Measurements from ENCODE around the gene SEMA4F.

Gene SEMA4F

DNA sequence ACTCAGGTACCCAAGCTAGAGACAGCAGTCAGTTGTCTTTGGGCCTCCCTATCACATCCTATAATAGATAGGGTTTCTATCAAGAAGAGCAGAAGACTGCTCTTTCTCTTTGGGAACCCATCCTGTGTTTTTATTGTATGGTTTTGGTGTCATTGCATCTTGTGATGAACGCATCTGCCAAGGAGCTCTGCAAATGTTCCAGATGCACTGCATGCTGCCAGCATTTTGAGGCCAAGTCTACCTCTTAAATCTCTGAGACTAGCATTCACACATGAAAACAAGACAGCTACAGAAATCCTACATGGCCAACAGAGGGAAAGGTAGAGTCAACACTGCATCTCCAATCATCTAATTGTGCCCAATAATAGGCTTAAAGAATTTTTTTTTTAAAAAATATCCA, 14.0 kb downstream of the SEMA4F start:
- no peak for DNase-seq (ENCODE audit: low read depth, low spot score)

DNA sequence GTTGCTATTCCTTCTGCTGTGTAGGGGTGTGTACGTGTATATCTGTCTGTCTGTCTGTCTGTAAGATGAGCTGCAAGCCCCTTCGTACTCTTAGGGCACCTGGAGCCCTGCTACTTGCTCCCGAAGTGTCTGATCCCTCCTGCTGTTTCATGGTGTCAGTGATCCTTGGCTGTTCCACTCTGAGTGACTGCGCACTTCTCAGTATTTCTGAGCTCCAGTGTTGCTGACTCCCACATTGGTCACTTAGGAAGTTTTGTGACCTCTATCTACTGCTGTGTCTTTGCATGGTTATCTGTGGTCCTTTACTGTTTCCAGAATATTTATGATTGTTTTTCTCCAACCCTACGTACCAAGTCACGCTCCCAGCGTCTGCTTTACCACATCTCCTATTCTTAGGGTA, 16.2 kb downstream of the SEMA4F start:
- DNase-seq (ENCODE audit: low read depth, low spot score), result no peak

DNA sequence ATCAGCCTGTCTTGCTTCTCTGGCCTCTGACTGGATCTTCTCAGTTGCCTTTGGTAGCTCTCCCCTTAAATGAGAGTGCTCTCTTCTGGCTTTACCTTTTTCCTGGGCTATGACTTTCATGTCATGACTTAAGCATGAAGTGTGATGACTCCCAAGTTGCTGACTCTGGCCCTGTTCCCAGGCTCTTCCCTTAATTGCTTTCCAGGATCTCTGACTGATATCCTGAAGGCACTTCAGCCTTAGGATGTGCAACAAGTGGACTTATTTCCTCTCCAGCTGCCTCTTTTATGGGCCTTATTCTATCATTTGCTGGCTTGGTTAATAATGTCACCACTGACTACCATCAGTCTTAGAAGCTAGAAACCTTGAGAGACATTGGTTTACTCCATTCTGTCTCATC, 17.4 kb downstream of the SEMA4F start:
- DNase-seq (ENCODE audit: low read depth, low spot score), result no peak

DNA sequence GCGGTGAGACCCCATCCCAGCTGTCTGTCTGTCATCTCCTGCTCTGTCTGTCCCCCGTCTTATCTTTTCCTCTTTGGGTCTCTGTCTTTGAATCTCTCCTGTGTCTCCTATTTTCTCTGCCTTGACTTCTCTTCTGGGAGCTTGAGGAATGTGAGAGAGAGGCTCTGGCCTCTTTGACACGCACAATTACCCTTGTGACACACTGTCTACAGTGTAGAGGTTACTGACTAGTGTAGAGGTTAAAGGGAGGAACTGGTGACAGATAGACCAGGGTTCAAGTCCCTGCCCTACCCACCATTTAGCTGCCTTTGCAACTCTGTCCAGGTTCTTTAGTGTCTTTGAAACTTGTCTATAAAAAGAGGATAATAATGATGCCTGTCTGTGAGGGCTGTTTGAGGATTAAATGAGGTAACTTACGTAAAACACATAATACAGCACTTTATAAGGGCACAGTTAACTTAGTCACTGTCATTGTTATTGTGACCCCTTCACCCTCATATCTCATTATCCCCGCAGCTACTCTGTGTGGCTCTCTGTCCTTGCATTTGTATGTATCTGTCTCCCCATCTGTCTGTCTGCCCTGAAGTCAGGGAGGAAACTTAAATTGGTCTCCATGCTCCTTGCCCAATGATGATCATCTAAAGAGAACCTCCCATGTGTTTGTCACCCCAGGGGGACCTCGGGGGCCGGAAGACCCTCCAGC, 19.9 kb downstream of the SEMA4F start:
- DNase-seq (ENCODE audit: low read depth, low spot score), result no peak

DNA sequence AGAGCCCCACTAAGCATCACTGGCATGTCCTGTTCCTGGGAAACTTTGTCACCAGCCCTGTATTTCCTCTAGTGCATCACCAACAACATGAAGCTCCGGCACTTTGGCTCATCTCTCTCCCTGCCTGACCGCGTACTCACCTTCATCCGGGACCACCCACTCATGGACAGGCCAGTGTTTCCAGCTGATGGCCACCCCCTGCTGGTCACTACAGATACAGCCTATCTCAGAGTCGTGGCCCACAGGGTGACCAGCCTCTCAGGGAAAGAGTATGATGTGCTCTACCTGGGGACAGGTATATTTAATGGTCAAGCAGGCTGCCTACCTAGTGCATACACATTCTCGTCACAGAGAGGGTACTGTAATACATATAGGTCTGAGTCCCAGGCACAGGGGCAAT, 21.0 kb downstream of the SEMA4F start:
- DNase-seq (ENCODE audit: low read depth, low spot score), result no peak

DNA sequence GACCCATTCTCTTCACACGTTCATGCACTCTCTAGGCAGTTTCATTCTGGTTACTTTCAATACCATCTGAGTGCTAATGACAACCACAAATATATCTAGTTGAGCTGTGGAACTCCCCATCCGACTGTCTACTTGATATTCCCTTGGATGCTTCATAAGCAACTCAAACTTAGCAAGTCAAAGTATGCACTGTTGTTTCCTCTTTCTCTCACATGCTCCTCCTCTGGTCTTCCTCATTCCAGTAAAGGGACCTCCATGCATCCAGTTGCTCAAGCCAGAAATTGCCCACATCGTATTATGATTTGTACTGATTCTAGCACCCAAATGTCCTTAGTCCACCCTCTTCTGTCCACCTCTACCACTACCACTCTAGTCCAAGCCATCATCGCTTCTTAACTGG, 22.3 kb downstream of the SEMA4F start:
- DNase-seq (ENCODE audit: low read depth, low spot score), result no peak

DNA sequence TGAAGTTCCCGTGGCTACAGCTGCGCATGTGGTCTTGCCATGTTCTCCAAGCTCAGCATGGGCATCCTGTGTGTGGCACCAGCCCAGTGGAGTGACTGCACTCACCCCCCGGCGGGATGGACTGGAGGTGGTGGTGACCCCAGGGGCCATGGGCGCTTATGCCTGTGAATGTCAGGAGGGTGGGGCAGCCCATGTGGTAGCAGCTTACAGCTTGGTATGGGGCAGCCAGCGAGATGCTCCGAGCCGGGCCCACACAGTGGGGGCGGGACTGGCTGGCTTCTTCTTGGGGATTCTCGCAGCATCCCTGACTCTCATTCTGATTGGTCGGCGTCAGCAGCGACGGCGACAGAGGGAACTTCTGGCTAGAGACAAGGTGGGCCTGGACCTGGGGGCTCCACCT, 25.6 kb downstream of the SEMA4F start:
- no peak for DNase-seq (ENCODE audit: low read depth, low spot score)

DNA sequence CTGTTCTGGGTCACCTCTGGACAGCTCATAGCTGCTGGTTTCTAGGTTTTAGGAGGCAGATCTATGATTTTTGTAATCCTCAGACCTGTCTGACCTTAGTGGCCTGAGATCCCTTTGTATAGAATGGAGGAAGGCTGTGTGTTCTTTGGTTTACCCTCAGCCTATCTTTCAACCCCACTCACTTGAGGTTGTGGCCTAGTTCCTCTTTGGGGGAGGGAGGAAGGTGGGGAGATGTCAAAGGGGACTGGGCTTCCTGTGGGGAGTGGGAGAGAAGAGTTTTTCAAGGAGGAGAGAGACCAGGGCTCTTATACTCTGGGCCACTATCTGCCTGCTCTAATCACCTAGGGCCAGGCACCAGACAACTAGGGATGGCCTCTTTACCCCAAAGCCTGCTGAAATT, 28.5 kb downstream of the SEMA4F start:
- no peak for DNase-seq (ENCODE audit: low read depth, low spot score)

DNA sequence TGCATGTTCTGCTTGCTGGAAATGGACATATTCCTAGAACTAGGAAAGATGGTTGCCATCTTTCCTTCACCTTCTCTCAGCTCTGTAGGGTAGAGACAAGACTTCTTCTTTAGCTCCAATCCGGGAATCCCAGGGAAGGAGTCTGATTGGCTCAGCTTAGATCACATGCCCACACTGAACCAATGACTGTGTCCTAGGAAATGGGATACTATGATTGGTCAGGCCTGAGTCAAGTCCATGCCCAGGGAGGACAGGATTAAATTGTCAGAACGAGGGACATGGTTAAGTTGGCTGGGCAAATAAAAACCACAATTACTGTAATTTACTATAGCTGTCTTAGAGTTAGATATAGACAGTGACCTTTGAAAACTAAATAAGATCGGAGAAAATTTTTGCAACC, 31.4 kb downstream of the SEMA4F start:
- DNase-seq (ENCODE audit: low read depth, low spot score), result no peak

DNA sequence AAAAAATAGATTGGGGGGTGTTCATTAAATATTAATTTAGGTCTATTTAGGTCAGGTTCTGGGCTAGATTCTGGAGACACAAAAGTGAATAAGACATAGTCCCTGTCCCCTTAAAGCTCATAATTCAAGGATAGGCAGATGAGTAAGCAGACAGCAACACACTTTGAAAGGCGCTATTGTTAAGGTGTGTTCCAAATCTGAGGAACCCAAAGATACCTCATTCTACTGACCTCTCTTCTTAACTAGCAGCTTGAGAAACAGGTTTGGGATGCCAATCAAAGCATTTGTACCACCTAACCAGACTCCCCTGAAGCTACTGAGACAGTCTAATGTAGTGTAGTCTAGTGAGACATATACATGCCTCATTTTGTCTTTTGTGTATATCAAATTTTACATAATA, 34.8 kb downstream of the SEMA4F start:
- no peak for DNase-seq (ENCODE audit: low read depth, low spot score)

DNA sequence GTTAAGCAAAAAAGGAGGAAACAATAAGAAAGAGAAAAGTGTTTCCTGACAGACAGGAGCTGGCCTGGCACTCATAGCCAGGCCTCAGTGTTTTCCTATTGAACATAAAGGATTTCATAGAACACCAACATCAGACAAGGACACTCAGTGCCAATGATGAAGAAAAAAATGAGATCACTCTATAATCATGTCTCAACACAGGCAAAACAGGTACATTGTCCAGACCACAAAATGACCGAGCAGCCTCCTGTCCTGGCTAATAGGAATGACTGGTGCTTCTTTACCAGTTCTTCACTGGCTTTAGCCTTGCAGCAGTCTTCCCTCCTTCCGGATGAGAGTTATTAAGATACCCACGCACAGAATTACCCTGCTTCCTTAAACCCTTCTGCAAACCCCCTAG, 35.6 kb downstream of the SEMA4F start:
- no peak for DNase-seq (ENCODE audit: low read depth, low spot score)

DNA sequence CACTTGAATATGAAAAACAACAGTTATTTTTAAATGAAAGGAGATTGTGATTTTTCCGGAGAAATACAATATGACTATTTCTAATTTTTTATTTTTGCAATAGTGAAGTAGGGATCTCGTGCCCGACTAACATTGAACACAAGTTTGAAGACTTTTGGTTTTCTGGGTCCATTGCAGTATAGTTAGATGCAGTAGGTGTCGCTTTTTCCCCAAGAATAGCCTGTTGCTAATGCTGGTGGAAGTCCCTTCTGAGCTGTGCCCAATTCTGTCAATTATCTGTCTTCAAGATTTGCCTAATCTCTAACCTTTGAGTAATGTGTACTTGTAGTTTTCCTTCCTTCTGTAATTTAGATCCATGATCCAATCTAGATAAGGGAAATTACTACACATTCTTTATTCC, 36.5 kb downstream of the SEMA4F start:
- peak; percentile 13 for DNase-seq (ENCODE audit: low read depth, low spot score)

DNA sequence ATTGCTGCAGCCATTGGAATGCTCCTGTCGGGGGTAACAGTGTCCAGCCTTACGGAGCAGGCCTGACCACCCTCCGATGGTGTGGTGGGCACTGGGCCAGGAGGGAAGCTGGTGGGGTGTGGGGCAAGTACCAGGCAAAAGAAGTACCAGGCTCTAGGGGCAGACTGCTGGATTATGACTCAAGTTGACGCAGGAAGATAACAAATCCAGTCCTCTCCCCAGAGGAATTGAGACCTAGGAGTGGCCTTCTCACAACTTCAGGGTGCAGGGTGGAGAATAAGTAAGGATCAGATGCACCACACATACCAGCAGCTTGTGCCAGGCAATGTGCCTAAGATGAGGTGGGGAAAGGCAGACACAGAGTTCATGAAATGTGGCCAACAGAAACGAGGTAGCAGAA, 37.9 kb downstream of the SEMA4F start:
- DNase-seq (ENCODE audit: low read depth, low spot score), result no peak

DNA sequence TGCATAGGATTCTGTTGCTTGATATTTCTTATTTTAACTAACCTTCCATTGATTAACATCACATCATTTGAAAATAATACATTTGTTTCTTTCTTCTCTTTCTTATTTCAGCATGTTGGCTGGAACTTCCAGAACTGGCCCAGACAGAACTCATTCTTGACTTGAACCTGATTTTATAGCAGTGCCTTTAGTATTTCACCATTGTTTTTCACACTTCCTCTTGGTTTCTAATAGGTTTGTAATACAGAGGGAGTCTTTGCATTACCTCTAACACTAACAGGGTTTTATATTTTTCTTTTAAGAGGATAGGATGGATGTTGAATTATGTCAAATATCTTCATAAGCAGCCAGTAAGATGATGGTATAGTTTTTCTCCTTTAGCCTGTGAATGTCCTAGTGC, 39.2 kb downstream of the SEMA4F start:
- no peak for DNase-seq (ENCODE audit: low read depth, low spot score)

DNA sequence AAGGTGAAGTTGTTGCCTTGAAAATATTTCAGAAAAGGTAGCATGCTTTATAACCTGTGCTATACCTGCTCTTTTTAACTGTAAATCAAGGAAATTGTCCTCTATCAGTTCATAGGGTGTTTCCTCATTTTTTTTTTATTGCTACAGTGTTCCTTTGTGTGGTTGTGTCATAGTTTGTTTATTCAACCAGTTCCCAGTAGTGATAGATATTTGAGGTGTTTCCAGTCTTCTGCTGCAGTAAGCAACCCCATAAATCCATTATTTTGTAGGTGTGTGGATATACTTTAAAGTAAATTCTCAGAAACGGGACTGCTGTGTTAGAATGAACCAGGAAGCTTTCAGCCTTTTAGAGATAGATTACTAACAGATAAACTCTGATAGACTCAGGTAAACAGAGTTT, 39.6 kb downstream of the SEMA4F start:
- DNase-seq (ENCODE audit: low read depth, low spot score), result no peak

DNA sequence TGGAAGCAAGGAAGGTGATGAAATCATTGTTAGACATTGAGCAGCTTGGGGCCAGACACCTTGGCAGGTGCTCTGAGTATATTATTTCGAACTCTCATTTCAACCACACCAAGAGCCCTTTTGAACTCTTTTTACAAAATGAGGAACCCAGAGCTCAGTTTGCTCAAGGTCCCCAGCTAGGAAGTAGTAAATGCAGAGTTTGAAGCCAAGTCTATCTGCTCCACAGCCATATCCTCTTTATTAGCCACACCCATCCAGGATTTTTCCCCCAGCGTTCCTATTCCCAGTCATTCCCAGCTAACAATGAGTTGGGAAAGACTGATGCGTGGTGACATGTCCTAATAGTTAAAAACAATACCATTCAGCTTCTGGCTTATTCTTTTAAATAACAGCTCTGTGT, 40.2 kb downstream of the SEMA4F start:
- DNase-seq (ENCODE audit: low read depth, low spot score), result no peak

DNA sequence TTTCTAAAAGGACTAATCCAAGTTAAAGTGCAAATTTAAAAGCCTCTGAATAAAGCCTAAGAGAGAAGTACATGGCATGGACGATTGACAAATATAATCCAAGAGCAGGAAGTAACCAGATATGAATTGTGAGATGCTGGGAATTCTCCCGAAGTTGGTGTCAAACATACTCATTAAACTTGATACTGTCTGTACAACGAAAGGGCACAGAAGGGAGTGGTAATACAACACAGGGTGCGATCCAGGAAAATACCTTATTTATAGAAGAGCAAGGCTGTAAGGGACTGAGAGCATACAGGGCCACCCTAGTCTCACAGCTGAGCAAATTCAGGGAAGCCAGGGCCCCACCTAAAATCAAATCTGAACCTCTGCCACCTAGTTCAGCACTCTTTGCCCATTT, 41.6 kb downstream of the SEMA4F start:
- no peak for DNase-seq (ENCODE audit: low read depth, low spot score)

DNA sequence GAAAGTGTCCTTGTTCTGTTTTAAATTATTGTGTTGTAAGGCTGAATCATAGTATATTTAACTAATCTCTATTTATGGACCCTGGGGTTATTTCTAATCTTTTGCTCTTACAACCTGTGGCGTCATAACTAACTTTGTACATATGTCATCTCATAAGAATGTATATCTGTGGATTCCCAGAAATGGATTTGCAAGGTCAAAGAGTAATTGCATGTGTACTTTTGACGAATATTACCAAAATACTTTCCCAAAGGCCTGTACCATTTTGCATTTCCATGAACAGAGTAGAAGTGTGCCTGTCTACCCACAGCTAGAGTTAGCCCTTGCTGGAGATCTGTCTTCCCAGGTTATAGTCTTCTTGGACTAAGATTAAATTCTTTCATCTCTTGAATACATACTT, 42.8 kb downstream of the SEMA4F start:
- no peak for DNase-seq (ENCODE audit: low read depth, low spot score)

DNA sequence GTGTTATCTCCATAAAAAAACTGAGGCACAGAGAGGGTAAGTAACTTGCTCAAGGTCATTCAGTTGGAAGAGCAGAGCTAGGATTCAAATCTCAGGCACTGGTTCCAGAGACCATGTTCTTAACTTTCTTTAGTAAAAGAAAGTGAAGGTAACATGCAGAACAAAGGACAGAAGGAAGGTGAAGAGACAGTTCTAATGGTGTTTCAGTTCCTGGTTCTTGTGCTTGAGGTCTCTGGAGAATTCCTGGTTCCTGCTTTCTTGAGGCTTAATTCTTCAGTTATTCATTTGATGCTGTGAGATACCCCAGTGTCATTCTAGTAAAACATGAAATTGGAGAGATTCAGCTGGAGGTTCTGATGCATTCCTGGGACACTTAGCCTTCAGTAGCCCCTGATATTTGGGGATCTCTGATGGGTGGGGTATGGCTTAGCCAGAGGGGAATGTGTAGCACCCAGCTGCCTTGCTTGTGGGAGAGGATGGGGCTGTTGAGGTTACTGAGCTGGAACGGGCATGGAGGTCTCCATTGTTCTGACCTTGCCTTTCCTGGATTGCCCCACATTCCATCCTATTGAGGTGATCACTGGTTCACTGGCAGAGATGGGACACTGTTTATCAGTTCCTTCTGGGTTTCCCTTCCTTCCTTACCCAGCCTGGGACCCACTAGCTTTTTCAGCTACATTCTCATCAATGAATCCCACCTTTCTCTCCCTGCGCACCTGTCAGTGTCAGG, 46.8 kb downstream of the SEMA4F start:
- no peak for DNase-seq (ENCODE audit: low read depth, low spot score)

DNA sequence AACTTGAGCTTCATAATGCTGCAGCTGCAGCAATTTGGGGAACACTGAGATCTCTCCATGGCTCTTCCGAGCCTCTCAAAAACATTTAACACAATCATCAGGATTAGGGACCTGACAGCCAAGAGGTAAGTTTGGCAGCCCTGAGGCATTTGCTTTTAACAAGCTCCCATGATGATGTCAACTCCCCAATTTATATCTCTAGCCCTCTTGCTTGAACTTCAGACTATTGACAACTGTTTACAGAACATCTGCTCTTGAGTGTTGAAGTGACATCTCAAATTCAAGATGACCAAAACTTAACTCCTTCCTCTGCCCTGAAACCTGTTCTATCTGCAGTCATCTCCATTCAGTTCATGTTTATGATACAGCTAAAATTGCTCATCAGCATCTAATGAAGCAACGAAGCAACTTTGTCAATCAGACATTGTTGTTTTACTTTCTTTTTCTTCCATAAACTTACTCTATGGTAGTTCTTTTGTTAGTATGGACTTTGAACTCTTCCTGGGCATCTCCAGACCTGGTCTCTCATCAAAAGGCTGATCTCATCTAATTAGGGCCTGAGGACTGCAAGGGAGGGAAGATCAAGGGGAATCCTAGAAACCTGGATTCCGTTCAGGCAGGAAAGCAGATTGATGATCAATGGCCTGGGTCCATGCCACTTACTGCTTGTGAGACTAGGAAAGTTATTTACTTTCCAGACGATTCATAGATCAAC, 48.1 kb downstream of the SEMA4F start:
- DNase-seq (ENCODE audit: low read depth, low spot score), result no peak

DNA sequence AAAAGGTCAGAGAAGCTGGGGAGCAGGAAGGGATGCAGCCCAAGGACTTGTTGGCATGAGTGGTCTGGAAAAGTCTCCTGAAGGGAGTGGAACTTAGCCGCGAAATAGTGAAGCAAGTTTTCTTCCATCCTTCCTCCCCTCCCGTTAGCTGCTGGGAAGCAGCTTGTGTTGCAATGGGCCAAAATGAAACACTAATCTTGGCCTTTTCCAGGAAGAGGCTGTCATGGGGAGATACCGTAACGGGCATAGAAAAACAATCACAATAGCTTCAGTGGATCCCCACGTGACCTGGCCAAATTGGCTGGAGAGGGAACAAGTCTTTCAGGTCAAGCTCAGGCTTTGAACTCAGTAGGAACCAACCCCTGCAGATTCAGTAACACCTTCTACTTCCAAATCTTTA, 49.3 kb downstream of the SEMA4F start:
- DNase-seq (ENCODE audit: low read depth, low spot score), result no peak

DNA sequence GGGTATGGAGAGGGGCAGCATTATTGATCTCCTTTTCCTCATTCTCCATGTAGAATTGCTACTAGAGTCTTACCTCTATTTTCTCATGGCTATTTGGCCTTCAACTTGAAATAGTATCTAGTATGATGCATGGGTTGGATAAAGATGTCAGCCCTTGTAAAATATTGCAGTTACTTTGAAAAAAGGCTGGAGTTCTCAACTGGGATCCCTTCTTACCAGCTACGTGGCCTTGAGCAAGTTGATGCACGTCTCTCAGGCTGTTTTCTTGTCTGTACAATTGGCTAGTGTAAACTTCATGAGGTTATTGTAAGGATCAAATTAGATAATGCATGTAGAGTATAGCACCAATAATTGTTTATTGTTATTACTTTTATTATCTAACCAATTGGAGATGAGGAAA, 50.2 kb downstream of the SEMA4F start:
- no peak for DNase-seq (ENCODE audit: low read depth, low spot score)

DNA sequence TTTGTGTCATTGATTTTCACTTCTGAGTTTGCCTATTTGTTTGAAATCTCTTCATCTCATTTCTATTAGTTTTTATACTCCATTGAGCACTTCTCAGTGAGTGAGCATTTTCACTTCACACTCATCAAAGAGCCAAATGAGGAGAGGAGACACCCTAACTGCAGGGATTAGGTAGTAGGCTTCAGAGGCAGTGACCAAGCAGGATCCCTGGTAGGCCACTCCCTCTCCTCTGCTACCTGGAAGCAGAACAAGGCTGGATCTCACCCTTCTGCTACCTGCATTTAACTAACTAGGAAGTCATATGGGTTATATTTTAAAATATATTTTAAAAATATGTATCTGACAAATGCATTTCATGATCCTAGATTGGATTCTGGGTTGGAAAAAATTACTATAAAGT, 52.7 kb downstream of the SEMA4F start:
- no peak for DNase-seq (ENCODE audit: low read depth, low spot score)

Data from brain pericyte (primary cell).